DOHH2 (cell line): ENCODE data around the gene IRF2BPL.

Source experiments
- EZH2phosphoT487 ChIP-seq: fragments of 200-600 bp; sonication (generic); IDR thresholded peaks from 2 replicates; pipeline ENCODE4 v1.6.1; 2017; ENCODE audit warnings: borderline replicate concordance, mild to moderate bottlenecking, antibody characterized with exemption, low read length, moderate library complexity, mixed read lengths
- TF ChIP-seq, protein P1 (sequence below): fragments of 200-600 bp; sonication (generic); IDR thresholded peaks from one replicate; pipeline ENCODE4 v1.5.1; 2014; ENCODE audit warnings: antibody characterized with exemption, mild to moderate bottlenecking, low read depth, low read length; ENCODE audit not compliant: poor library complexity, severe bottlenecking

DNA sequence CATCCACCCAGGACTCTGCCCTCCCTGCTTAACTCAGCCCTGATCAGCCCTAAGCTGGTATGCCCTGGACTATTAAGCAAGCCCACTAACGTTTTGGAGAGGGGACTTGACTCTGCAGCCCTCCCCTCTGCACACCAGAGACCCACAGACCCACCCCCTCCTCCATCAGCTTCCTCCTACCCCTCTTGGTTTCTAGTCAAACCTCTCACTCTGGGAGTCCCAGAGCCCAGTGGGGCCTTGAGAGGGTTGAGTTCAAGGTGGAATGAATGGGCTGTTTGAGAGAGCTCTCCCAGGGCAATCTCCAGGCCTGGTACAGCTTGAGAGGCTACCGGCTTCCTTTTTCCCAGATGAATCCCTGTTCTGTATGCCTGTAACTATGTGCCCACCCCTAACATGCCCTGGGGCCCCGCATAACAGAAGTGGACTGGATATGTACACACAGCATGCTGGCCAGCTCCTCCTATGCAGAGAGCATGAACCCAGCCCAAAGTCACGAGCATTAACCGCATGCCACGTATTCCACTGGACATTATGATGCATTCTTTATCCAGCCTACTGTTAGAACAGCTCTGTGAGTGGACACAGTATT lies 43.6 kb downstream of the IRF2BPL start:
- TF ChIP-seq, protein P1, sequence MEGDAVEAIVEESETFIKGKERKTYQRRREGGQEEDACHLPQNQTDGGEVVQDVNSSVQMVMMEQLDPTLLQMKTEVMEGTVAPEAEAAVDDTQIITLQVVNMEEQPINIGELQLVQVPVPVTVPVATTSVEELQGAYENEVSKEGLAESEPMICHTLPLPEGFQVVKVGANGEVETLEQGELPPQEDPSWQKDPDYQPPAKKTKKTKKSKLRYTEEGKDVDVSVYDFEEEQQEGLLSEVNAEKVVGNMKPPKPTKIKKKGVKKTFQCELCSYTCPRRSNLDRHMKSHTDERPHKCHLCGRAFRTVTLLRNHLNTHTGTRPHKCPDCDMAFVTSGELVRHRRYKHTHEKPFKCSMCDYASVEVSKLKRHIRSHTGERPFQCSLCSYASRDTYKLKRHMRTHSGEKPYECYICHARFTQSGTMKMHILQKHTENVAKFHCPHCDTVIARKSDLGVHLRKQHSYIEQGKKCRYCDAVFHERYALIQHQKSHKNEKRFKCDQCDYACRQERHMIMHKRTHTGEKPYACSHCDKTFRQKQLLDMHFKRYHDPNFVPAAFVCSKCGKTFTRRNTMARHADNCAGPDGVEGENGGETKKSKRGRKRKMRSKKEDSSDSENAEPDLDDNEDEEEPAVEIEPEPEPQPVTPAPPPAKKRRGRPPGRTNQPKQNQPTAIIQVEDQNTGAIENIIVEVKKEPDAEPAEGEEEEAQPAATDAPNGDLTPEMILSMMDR: no peak
- TF ChIP-seq EZH2phosphoT487: no peak
